GM12878 (cell line): ENCODE data around the gene ZNF106. TPM values are rescaled to one million over a fixed set of nuclear protein-coding genes. Genes with fewer than 3 reads are reported as not detected.

Experiments
- ATAC-seq: fragments of 200-7000 bp; cut with Tn5 transposase; 3 replicates; pipeline ENCODE4 v1.9.1; 2020; ENCODE audit warnings: mild to moderate bottlenecking, moderate library complexity
- BruUV-seq: library from RNA; stranded (reverse); fragments of 400-500 nt; replicated peaks from 2 replicates; lab custom pipeline; 2021; lab: Mats Ljungman, UMichigan
- CTCF ChIA-PET: fragments of 300-600 bp; sonication (Branson Sonifier 250); formaldehyde crosslinking; extraction: SDS; loops from one replicate; lab custom pipeline; 2021; ENCODE audit warnings: inconsistent platforms; lab: Yijun Ruan, JAX
- POLR2A ChIA-PET: fragments of 350-600 bp; formaldehyde crosslinking; extraction: SDS; loops from one replicate; lab custom pipeline; 2021; ENCODE audit warnings: inconsistent platforms; lab: Charles Lee
- RAD21 ChIA-PET: fragments of 300-600 bp; sonication (Branson Sonifier 250); formaldehyde crosslinking; loops from one replicate; lab custom pipeline; 2023; ENCODE audit warnings: antibody characterized with exemption; ENCODE audit not compliant: unreplicated experiment; lab: Charles Lee
- SMC1A ChIA-PET: fragments of 300-600 bp; sonication (Branson Sonifier 250); formaldehyde crosslinking; loops from one replicate; lab custom pipeline; 2023; ENCODE audit not compliant: unreplicated experiment, uncharacterized antibody; lab: Charles Lee
- DNase-seq: peaks from one replicate; pipeline ENCODE4 v3.0.0-alpha.2; 2011; ENCODE audit warnings: low read depth, low spot score
- FAIRE-seq: peaks from 3 replicates; lab custom pipeline; 2011; peaks lifted over from hg19 to GRCh38; lab: Jason Lieb, UNC
- H2AFZ ChIP-seq: 2 replicates; pipeline ENCODE4 v1.6.0; 2011; ENCODE audit warnings: low read depth, low read length, control low read depth; ENCODE audit not compliant: control insufficient read depth
- H3K27ac ChIP-seq: 2 replicates; pipeline ENCODE4 v1.5.1; 2011; ENCODE audit warnings: control low read depth; ENCODE audit not compliant: control insufficient read depth, insufficient read depth
- H3K27me3 ChIP-seq, 2 experiments: replicated peaks in 1 of 2; 2 replicates each; pipeline versions ENCODE4 v1.6.0 to v1.6.1; 2011; ENCODE audit warnings: low read length in 1 of 2; ENCODE audit not compliant: control insufficient read depth in 2 of 2, insufficient read depth in 2 of 2
- H3K36me3 ChIP-seq, 2 experiments: 2 replicates each; pipeline ENCODE4 v1.5.1; 2011; ENCODE audit warnings: low read length in 1 of 2; ENCODE audit not compliant: control insufficient read depth in 2 of 2, insufficient read depth in 2 of 2
- H3K4me1 ChIP-seq: 2 replicates; pipeline ENCODE4 v1.6.1; 2011; ENCODE audit warnings: mild to moderate bottlenecking, low read length, moderate library complexity, mixed read lengths; ENCODE audit not compliant: control insufficient read depth, insufficient read depth
- H3K4me2 ChIP-seq: 2 replicates; pipeline ENCODE4 v1.6.0; 2011; ENCODE audit warnings: control low read depth; ENCODE audit not compliant: control insufficient read depth, insufficient read depth
- H3K4me3 ChIP-seq: fragments of 200-600 bp; sonication (generic); 2 replicates; pipeline ENCODE4 v1.5.1; 2016
- H3K79me2 ChIP-seq: 2 replicates; pipeline ENCODE4 v1.6.0; 2011; ENCODE audit warnings: low read length; ENCODE audit not compliant: control insufficient read depth, insufficient read depth
- H3K9ac ChIP-seq: 2 replicates; pipeline ENCODE4 v1.8.0; 2011; ENCODE audit warnings: low read length, control low read depth, mixed read lengths; ENCODE audit not compliant: control insufficient read depth, insufficient read depth
- H3K9me3 ChIP-seq: replicated peaks from 3 replicates; pipeline ENCODE4 v1.5.1; 2011; ENCODE audit warnings: mild to moderate bottlenecking, low read length; ENCODE audit not compliant: control insufficient read depth, insufficient read depth
- H4K20me1 ChIP-seq: 2 replicates; pipeline ENCODE4 v1.6.0; 2011; ENCODE audit not compliant: control insufficient read depth, insufficient read depth
- BCL11A ChIP-seq: IDR thresholded peaks from 2 replicates; pipeline ENCODE4 v1.6.1; 2011; ENCODE audit warnings: low read depth, low read length
- BCL3 ChIP-seq: IDR thresholded peaks from 2 replicates; pipeline ENCODE4 v1.6.1; 2011; ENCODE audit warnings: borderline replicate concordance, low read depth, mild to moderate bottlenecking, moderate library complexity, low read length; ENCODE audit not compliant: insufficient read depth, poor library complexity, severe bottlenecking
- CEBPZ ChIP-seq: fragments of 150-350 bp; IDR thresholded peaks from 2 replicates; pipeline ENCODE4 v1.6.1; 2016; ENCODE audit warnings: low read depth, low read length
- KLF5 ChIP-seq: fragments of 450-650 bp; IDR thresholded peaks from 2 replicates; pipeline ENCODE4 v1.6.1; 2014; ENCODE audit warnings: mild to moderate bottlenecking; ENCODE audit not compliant: partially characterized antibody
- PML ChIP-seq: IDR thresholded peaks from 2 replicates; pipeline ENCODE4 v1.6.1; 2012; ENCODE audit warnings: low read length, inconsistent platforms
- RAD21 ChIP-seq: IDR thresholded peaks from 2 replicates; pipeline ENCODE4 v1.6.1; 2011; ENCODE audit warnings: mild to moderate bottlenecking, low read depth, low read length, moderate library complexity; ENCODE audit not compliant: insufficient read depth
- YBX1 ChIP-seq: fragments of 450-650 bp; IDR thresholded peaks from 2 replicates; pipeline ENCODE4 v1.6.1; 2016; ENCODE audit warnings: antibody characterized with exemption
- WGBS: methylation state at CpG from one replicate; pipeline ENCODE4 v1.1.6; 2016; ENCODE audit warnings: low lambda C conversion rate; ENCODE audit not compliant: insufficient replicate concordance, insufficient coverage; ENCODE audit errors: missing lambda C conversion rate; 5-methylcytosine and 5-hydroxymethylcytosine counted together
- in situ Hi-C: fragments of 300-500 bp; cut with MboI; formaldehyde crosslinking; loops from 9 replicates; pipeline ENCODE4 v1.14.3; 2018; ENCODE audit warnings: mixed read lengths
- intact Hi-C: fragments of 100-400 bp; cut with micrococcal nuclease; formaldehyde crosslinking; loops from one replicate; pipeline ENCODE4 v1.14.2; 2022; ENCODE audit not compliant: unreplicated experiment
- polyA plus RNA-seq, 11 experiments: library from polyadenylated mRNA; depleted of rRNA in 4 of 11; unstranded in 6 of 11; stranded (reverse) in 5 of 11; fragments of >200 nt; fragmentation: Nextera tagmentation in 4 of 11; fragmentation: Illumina TruSeq in 1 of 11; extraction: Ambion mirVana in 4 of 11; extraction: Trizol in 1 of 11; gene quantifications; 1 replicate in 1 of 11; 2 replicates in 10 of 11; pipeline versions ENCODE4 v1.2.1 to v1.2.3, GENCODE V29; 2011 to 2016; ENCODE audit warnings: inconsistent platforms in 2 of 11, missing spikeins in 2 of 11, low read depth in 1 of 11
- total RNA-seq, 4 experiments: library from RNA; depleted of rRNA in 3 of 4; stranded (reverse); fragments of >200 nt in 3 of 4; fragmentation: Illumina TruSeq in 1 of 4; extraction: Trizol in 1 of 4; gene quantifications; 2 replicates each; pipeline versions ENCODE4 v1.2.1 to v1.2.3, GENCODE V29; 2013 to 2021

The ZNF106 gene
- total and polyA plus RNA-seq, 10 of the 15 experiments (the other 5 are each of a cell fraction or from before 2014, with no cell fraction given): 10.7 to 45.3 (median 32.5) TPM

GRCh38 chr15:42384597-42384996, 106.3 kb downstream of the ZNF106 start:
- no peaks in the 10 kb centered on the region for H3K36me3 ChIP-seq
- CTCF ChIA-PET: interaction anchor here (0.5 to 2.6 kb wide), 16 partner anchors 8 to 1638 kb away, joined by 3 to 13 read pairs (median 6); no protein-coding TSS in a partner anchor
- intact Hi-C loops: no loop called here

More at GRCh38 chr15:42384597-42384996, 106.3 kb downstream of the ZNF106 start:
- TF ChIP-seq KLF5: no peak
- TF ChIP-seq PML: no peak
- no peak for TF ChIP-seq BCL3
- no peak for TF ChIP-seq BCL11A
- TF ChIP-seq RAD21: no peak
- no peak for TF ChIP-seq CEBPZ
- TF ChIP-seq YBX1: no peak
- TF ChIP-seq, all 136 proteins: peak for 0
- BruUV-seq: no TSS peak
- Histone ChIP-seq H3K27ac (no peak overlapping the region), H3K9ac (no peak overlapping the region), H3K9me3 (no peaks in the 10 kb centered on the region), H3K4me2 (no peak overlapping the region), H4K20me1 (no peaks in the 10 kb centered on the region), H2AFZ (no peak overlapping the region), H3K27me3 (no peaks in the 10 kb centered on the region), H3K4me3 (no peak overlapping the region), H3K79me2 (no peaks in the 10 kb centered on the region), H3K4me1 (no peaks in the 10 kb centered on the region)
- ChIA-PET SMC1A (interaction anchor here (0.8 to 1.7 kb wide), 4 partner anchors 8 to 86 kb away, joined by 3 to 5 read pairs (median 4); no protein-coding TSS in a partner anchor), POLR2A (no interaction called here), RAD21 (interaction anchor here (1.2 to 1.3 kb wide), 2 partner anchors 38 to 165 kb away, joined by 3 to 4 read pairs; no protein-coding TSS in a partner anchor)
- no peak for ATAC-seq
- WGBS: 72% methylated on average over 4 of the region's 4 CpGs
- no peak for FAIRE-seq
- DNase-seq: no peak
- in situ Hi-C loops: no loop called here
